GM21737 (cell line): ENCODE measurements around the gene PITRM1.
A peak's percentile ranks its signal among the peaks of the same experiment; 100 is the strongest.

Source experiments
- ATAC-seq: cut with Tn5 transposase; IDR thresholded peaks from one replicate; pipeline ENCODE4 v1.9.1; 2021; ENCODE audit warnings: mild to moderate bottlenecking, moderate library complexity; ENCODE audit not compliant: unreplicated experiment

Gene PITRM1

GRCh38 chr10:3104251-3104918, 68.2 kb downstream of the PITRM1 start:
- no peak for ATAC-seq

DNA sequence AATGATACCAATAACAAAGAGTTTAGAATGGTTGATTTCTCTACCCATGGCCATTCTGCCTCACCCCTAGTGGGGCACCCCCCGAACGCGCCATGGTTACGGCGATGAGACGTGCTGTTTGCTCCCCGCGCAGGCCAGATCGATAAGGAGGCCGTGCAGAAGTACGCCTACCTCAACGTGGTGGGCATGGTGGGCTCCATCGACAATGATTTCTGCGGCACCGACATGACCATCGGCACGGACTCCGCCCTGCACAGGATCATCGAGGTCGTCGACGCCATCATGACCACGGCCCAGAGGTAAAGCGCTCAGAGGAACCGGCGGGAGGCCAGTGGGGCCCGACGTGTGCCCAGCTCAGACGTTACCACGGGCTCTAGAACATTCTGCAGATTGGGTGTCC, 68.9 kb downstream of the PITRM1 start:
- ATAC-seq = no peak

DNA sequence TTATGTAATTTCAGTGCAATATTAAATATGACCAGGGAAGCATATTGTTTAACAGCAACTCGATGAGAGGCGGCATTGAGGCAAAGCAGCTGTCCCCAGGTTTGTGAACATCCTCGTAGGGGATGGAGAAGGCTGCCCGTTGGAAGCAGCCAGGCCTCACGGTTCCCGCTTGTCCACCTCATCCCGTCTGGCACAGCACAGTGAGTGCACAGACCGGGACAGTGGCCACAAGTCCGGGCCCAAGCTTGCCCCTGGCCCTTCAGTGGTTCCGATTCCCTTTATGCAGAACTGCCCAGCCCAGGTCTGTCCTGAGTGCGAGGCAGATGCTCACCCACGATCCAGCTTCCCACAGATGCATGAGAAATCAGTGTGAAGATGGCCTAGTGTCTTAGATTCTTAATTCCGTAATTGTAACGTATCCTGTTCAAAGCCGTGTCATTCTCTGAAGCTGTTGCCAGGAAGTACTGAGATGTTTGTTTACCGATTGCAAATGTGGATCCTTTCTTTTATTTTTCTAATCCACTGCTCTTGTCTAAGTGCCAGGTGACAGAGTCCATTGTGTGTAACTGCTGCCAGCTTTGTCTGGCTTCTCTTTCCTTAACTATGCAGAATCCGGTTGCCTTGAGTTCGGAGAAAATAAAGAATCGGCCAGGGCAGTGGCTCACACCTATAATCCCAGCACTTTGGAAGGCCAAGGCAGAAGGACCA, 69.7 kb downstream of the PITRM1 start:
- no peak for ATAC-seq

DNA sequence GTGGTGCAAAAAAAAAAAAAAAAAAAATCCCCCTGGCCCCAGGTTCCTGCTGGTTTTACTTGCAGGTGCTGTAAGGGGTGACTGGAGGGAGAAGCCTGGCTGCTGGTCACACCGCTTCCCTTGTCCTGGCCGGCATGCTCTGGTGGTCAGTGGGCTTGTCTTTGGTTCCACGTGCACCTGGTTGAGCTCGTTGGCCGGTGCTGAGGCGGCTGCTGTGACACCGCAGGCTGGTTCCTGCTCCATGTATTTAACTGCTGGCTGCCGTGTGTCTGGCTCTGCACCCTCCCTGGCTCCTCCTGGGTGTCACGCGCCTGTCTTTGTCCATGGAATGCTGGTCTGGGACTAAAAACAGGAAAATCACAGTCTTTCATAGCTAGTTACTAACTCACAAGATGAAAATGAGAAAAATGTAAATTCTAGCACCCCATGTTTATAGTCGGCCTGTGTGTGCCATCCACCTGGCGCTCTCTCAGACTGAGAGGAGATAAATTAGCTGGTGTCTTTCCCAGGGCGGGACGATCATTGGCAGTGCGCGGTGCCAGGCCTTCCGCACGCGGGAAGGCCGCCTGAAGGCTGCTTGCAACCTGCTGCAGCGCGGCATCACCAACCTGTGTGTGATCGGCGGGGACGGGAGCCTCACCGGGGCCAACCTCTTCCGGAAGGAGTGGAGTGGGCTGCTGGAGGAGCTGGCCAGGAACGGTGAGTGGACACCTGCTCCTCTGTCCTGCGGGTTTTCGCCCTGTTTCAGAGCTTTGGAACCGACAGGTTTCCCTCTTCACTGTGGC, 71.5 kb downstream of the PITRM1 start:
- ATAC-seq = no peak

DNA sequence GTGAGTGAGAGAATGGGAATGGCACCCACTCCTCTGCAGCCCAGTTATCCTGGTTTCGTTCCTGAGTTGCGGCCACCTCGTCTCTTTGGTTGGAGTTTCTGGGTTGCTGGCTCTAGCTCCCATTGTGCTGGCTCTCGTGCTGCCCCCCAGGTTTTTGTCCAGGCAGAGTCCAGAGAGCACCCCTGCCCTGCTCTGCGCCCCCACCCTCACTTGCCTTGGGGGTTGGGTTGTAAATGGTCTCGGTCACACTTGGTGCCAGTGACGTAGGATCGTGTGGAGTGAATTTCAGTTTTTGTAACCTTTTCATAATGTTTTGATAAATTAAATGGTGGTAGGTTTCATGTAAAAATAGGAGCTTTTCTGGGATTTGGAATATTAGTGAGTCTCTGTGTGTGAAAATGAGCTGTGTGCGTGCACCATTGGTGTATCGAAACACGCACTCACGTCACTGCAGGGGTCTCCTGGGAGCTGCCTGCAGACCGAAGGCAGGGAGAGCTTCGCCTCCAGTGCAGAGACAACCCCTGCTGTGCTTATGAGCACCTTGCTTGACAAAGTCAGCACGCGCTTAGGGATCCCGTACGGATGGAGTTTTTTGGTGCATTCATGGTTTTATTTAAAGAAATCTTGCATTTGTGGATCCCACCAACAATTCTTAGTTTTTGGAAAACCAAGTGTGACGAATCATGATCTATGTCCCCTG, 72.3 kb downstream of the PITRM1 start:
- no peak for ATAC-seq

DNA sequence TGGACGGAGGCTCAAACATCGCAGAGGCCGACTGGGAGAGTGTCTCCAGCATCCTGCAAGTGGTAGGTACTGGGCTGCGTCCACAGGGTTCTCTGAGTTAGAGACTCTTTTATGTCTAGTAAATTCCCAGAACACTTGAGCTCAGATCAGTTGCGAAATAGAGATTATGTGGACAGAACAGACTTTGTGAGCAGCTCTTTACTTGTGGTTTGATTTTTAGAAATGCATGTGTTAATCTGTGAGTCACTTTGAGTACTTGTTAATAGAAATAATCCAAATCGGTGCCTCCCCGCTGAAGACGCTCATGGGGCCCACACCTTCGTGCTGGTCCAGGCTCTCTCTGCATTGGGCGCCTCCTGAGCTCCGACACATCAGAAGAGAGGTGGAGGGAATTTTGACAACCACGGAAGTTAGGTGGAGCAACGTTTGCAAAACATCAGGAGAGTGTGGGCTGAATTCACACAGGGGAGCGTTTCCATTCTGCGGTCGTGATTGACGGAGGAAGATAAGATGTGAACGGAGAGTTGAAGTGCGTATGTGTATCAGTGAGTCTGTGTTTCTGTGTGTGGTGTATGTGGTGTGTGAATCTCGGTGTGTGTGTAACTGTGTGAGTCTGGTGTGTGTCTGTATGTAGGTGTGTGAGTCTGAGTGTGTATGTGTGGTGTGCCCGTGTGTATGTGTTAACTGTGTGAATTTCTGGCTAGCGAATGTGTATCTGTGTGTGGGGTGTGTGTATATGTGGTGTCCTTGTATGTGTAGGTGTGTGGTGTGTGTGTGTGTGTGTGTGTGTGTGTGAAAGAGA, 73.1 kb downstream of the PITRM1 start:
- ATAC-seq = no peak

GRCh38 chr10:3098689-3099088, 73.9 kb downstream of the PITRM1 start:
- ATAC-seq = no peak

GRCh38 chr10:3097160-3097559, 75.4 kb downstream of the PITRM1 start:
- ATAC-seq = no peak

GRCh38 chr10:3096149-3096548, 76.4 kb downstream of the PITRM1 start:
- ATAC-seq = no peak

DNA sequence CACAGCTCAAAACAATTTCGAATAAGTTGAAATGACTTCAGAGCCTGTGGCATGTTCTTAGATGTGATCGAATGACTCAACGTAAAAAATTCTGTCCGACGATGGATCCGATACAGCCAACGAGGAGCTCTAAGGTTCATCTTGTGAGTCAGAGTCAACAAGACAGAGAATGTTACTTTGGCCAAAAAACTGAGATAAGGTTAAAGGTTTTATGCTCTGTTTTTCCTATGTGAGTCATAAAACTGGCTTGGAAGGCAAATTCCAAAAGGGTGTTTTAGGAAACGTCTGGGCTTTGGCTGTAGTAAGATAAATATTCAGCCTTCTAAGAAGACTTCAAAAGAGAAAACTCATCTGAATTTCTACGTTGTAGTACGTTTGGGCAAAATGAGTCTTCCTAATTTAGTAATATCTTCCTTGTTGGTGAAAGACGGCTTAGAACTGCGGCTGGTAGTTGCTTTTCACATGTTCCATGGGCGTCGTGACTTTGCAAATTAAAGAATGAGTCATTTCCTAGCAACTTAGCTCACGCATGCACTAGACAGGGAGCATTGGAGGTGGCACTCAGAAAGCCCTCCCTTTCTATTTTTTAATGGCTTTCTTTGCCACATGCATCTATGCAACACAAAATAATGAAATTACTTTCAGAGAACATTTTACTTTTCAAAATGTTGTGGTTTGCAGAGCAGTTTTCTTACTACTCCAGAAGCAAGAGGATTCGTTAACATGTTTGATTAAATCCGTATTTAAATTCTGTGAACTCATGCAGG, 77.0 kb downstream of the PITRM1 start:
- peak; percentile 54 for ATAC-seq

GRCh38 chr10:3094609-3095036, 78.0 kb downstream of the PITRM1 start:
- ATAC-seq = no peak

GRCh38 chr10:3093996-3094395, 78.6 kb downstream of the PITRM1 start:
- ATAC-seq = no peak

DNA sequence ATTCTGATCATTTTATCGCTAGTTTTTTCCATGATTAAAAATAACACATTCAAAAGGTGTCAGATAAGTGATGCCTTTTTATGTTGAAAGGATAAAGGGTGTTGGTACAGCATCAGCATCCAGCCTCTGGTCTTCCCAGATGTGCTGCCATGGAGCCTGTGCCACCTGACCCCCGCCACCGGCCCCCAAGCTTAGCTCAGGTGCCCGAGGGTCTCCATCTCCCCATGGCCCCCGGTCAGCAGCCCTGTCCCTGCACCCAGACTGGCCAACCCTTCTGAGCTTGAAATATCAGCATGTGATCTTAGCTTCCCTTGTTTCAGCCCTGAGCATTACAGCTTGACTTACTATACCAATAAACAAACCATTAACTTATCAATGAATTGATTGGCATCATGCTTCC, 80.7 kb downstream of the PITRM1 start:
- no peak for ATAC-seq

DNA sequence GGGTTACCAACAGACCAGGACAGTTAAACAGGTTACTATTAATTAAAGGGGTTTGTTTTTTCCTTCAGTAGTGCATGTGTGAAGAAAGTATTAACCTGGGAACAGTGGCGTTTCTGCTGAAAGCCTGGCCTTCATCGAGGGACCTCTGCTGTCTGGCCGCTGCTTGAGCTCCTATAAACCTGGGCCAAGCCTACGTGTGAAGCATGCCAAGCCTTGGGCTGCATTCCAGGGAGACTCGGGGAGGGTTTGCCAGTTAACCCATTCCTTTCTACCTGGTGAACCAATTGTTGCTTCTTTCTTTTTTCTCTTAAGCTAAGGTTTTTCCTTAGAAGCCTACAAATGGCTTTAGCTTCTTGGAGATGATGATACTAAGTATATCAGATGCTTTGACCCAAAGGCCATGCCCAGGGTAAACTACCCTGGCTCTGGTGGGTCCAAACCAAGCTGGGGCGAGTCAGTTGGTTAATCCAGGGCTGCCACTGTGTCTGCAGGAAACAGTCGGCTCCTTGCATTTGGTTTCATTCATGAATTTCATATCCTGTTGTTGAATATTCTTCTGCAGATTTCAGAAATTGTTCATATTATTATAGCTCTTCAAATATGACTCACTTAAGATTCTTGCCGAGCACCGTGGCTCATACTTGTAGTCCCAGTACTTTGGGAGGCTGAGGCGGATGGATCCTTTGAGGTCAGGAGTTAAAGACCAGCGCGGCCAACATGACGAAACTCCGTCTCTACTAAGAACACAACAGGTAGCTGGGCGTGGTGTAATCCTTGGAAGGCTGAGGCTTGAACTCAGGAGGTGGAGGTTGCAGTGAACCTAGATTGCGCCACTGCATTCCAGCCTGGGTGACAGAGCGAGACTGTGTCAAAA, 81.4 kb downstream of the PITRM1 start:
- no peak for ATAC-seq

- ATAC-seq = no peak
Observed at GRCh38 chr10:3090388-3090787, 82.2 kb downstream of the PITRM1 start.
